IMR-90 (cell line): ENCODE results near the gene F10. TPM values are rescaled to one million over a fixed set of nuclear protein-coding genes. Genes with fewer than 3 reads are reported as not detected.

ENCODE experiments used
- ATAC-seq: fragments of 200-7000 bp; cut with Tn5 transposase; 2 replicates; pipeline ENCODE4 v1.9.1; 2020; ENCODE audit warnings: low read depth, mild to moderate bottlenecking, moderate library complexity
- BruUV-seq: library from RNA; stranded (reverse); fragments of 400-500 nt; replicated peaks from 2 replicates; lab custom pipeline; 2021; lab: Mats Ljungman, UMichigan
- CTCF ChIA-PET: fragments of 300-600 bp; formaldehyde crosslinking; extraction: SDS; loops from one replicate; lab custom pipeline; 2021; ENCODE audit warnings: antibody characterized with exemption; lab: Yijun Ruan, JAX
- POLR2A ChIA-PET: fragments of 300-600 bp; sonication (Branson Sonifier 250); formaldehyde crosslinking; loops from one replicate; lab custom pipeline; 2022; ENCODE audit warnings: antibody characterized with exemption; ENCODE audit not compliant: unreplicated experiment; lab: Charles Lee
- DNase-seq: peaks from one replicate; pipeline ENCODE4 v3.0.0; 2013
- H2AFZ ChIP-seq: replicated peaks from 2 replicates; pipeline ENCODE3; 2013; ENCODE audit warnings: low read length, mild to moderate bottlenecking; ENCODE audit not compliant: poor library complexity
- H2AK5ac ChIP-seq: 2 replicates; pipeline ENCODE4 v1.6.1; 2013; ENCODE audit warnings: low read depth, low read length, inconsistent platforms
- H2AK9ac ChIP-seq: replicated peaks from 2 replicates; pipeline ENCODE3; 2013; ENCODE audit warnings: mild to moderate bottlenecking, low read depth, low read length, moderate library complexity; ENCODE audit not compliant: poor library complexity
- H2BK120ac ChIP-seq: 2 replicates; pipeline ENCODE4 v1.6.1; 2013; ENCODE audit warnings: low read depth, low read length, inconsistent platforms
- H2BK15ac ChIP-seq: 3 replicates; pipeline ENCODE4 v1.6.1; 2013; ENCODE audit warnings: low read depth, low read length, inconsistent platforms
- H2BK20ac ChIP-seq: 2 replicates; pipeline ENCODE4 v1.6.1; 2013; ENCODE audit warnings: low read depth, mild to moderate bottlenecking, inconsistent platforms, low read length, moderate library complexity
- H2BK5ac ChIP-seq: 2 replicates; pipeline ENCODE4 v1.6.1; 2013; ENCODE audit warnings: mild to moderate bottlenecking, low read depth, low read length, inconsistent platforms; ENCODE audit not compliant: poor library complexity, severe bottlenecking
- H3K14ac ChIP-seq: replicated peaks from 2 replicates; pipeline ENCODE4 v1.6.1; 2013; ENCODE audit warnings: low read depth, low read length, inconsistent platforms
- H3K18ac ChIP-seq: 2 replicates; pipeline ENCODE4 v1.6.1; 2013; ENCODE audit warnings: low read depth, low read length, control low read depth
- H3K23ac ChIP-seq: 2 replicates; pipeline ENCODE4 v1.6.1; 2013; ENCODE audit warnings: low read depth, low read length, inconsistent platforms
- H3K27ac ChIP-seq: 2 replicates; pipeline ENCODE4 v1.5.1; 2013; ENCODE audit warnings: mild to moderate bottlenecking, control low read depth, low read length; ENCODE audit not compliant: insufficient read depth
- H3K27me3 ChIP-seq: 2 replicates; pipeline ENCODE4 v1.6.1; 2013; ENCODE audit warnings: low read length; ENCODE audit not compliant: control insufficient read depth, insufficient read depth
- H3K36me3 ChIP-seq: 2 replicates; pipeline ENCODE4 v1.6.1; 2013; ENCODE audit warnings: low read length, mixed read lengths; ENCODE audit not compliant: control insufficient read depth, insufficient read depth
- H3K4ac ChIP-seq: 2 replicates; pipeline ENCODE4 v1.6.1; 2013; ENCODE audit warnings: low read depth, low read length, inconsistent platforms
- H3K4me1 ChIP-seq: 2 replicates; pipeline ENCODE4 v1.6.1; 2013; ENCODE audit warnings: low read length, mixed read lengths; ENCODE audit not compliant: control insufficient read depth, insufficient read depth
- H3K4me2 ChIP-seq: 2 replicates; pipeline ENCODE4 v1.6.1; 2013; ENCODE audit warnings: low read depth, mild to moderate bottlenecking, control low read depth, low read length, moderate library complexity
- H3K4me3 ChIP-seq: 2 replicates; pipeline ENCODE4 v1.5.1; 2013; ENCODE audit warnings: low read depth, mild to moderate bottlenecking, control low read depth, low read length, moderate library complexity; ENCODE audit not compliant: insufficient read depth
- H3K56ac ChIP-seq: 2 replicates; pipeline ENCODE4 v1.6.1; 2013; ENCODE audit warnings: low read length, inconsistent platforms; ENCODE audit not compliant: insufficient read depth; ENCODE audit errors: extremely low read depth
- H3K79me1 ChIP-seq, 2 experiments: 2 replicates each; pipeline ENCODE4 v1.6.1; 2013; ENCODE audit warnings: low read length in 2 of 2, inconsistent platforms in 1 of 2, low read depth in 1 of 2
- H3K9ac ChIP-seq: 2 replicates; pipeline ENCODE4 v1.6.1; 2013; ENCODE audit warnings: low read depth, low read length, control low read depth
- H3K9me1 ChIP-seq: 2 replicates; pipeline ENCODE4 v1.6.1; 2013; ENCODE audit warnings: low read length, inconsistent platforms; ENCODE audit not compliant: insufficient read depth
- H3K9me3 ChIP-seq: 2 replicates; pipeline ENCODE4 v1.6.1; 2013; ENCODE audit warnings: low read length; ENCODE audit not compliant: control insufficient read depth, insufficient read depth
- H4K20me1 ChIP-seq: 2 replicates; pipeline ENCODE4 v1.6.1; 2013; ENCODE audit warnings: low read length, inconsistent platforms; ENCODE audit not compliant: insufficient read depth
- H4K5ac ChIP-seq: 2 replicates; pipeline ENCODE4 v1.6.1; 2013; ENCODE audit warnings: mild to moderate bottlenecking, low read depth, low read length, control low read depth
- H4K8ac ChIP-seq, 2 experiments: 2 replicates each; pipeline ENCODE4 v1.6.1; 2013; ENCODE audit warnings: low read depth in 2 of 2, low read length in 2 of 2, control low read depth in 1 of 2, inconsistent platforms in 1 of 2
- H4K91ac ChIP-seq: 2 replicates; pipeline ENCODE4 v1.6.1; 2013; ENCODE audit warnings: low read depth, low read length, inconsistent platforms; ENCODE audit not compliant: insufficient read depth
- SMC3 ChIP-seq: fragments of 150-350 bp; IDR thresholded peaks from 2 replicates; pipeline ENCODE4 v1.6.1; 2016; ENCODE audit warnings: low read depth, mild to moderate bottlenecking, antibody characterized with exemption, low read length, moderate library complexity
- WGBS, 2 experiments: methylation state at CpG; one replicate each; pipeline versions ENCODE4 v1.1.5 to v1.1.7; 2013; ENCODE audit warnings: missing lambda C conversion rate in 2 of 2; ENCODE audit not compliant: insufficient read length in 1 of 2; ENCODE audit errors: extremely low coverage in 2 of 2; 5-methylcytosine and 5-hydroxymethylcytosine counted together
- dilution Hi-C: fragments of 300-500 bp; cut with HindIII; formaldehyde crosslinking; loops from one replicate; pipeline ENCODE4 v1.14.3; 2018; ENCODE audit warnings: low sequenced_read_pairs; ENCODE audit not compliant: unreplicated experiment
- in situ Hi-C: fragments of 300-500 bp; cut with MboI; formaldehyde crosslinking; loops from 3 replicates; pipeline ENCODE4 v1.14.3; 2019; ENCODE audit warnings: low sequenced_read_pairs, inconsistent platforms, mixed read lengths
- intact Hi-C: fragments of 100-400 bp; cut with micrococcal nuclease; formaldehyde crosslinking; loops from 2 replicates; pipeline ENCODE4 v1.10.0; 2022
- polyA plus RNA-seq, 3 experiments: library from polyadenylated mRNA; depleted of rRNA; stranded (reverse); fragments of >200 nt; gene quantifications; 2 replicates each; pipeline ENCODE4 v1.2.3, GENCODE V29; 2012; ENCODE audit warnings: low replicate concordance in 1 of 3
- total RNA-seq: library from RNA; depleted of rRNA; stranded (reverse); fragments of >200 nt; gene quantifications from 2 replicates; pipeline ENCODE4 v1.2.3, GENCODE V29; 2012

F10 gene
- total and polyA plus RNA-seq, 2 of the 4 experiments (the other 2 are of a cell fraction): 9.1 to 19.5 TPM

- in situ Hi-C loops (no loop called here), dilution Hi-C loops (no loop called here), intact Hi-C loops (no loop called here)
- no peak overlapping the region for H3K14ac ChIP-seq
- no peaks in the 10 kb centered on the region for H3K36me3 ChIP-seq
- CTCF ChIA-PET: interaction anchor here (1.0 kb wide), 1 partner anchor 13 kb away, joined by 4 read pairs; no protein-coding TSS in a partner anchor
- no peak overlapping the region for H3K18ac ChIP-seq
- H3K9me1 ChIP-seq: no peaks in the 10 kb centered on the region; the same call in 1 of the 2 replicates
- no peak overlapping the region for H3K9ac ChIP-seq
- no peak for ATAC-seq
- BruUV-seq: no TSS peak
- H3K23ac ChIP-seq: no peak overlapping the region
- no peaks in the 10 kb centered on the region for H3K79me1 ChIP-seq
- no peak overlapping the region for H4K8ac ChIP-seq
- no peak overlapping the region for H2BK5ac ChIP-seq
- H2BK120ac ChIP-seq: no peak overlapping the region
- no peak overlapping the region for H4K91ac ChIP-seq
- no peak overlapping the region for H2AK9ac ChIP-seq
- H2AK5ac ChIP-seq: no peak overlapping the region
- no peak overlapping the region for H3K4ac ChIP-seq
- 0 out of 2 replicates have a peak, but pooled peaks cover 2% of the 10 kb centered on the region for H3K27me3 ChIP-seq
- H4K20me1 ChIP-seq: no peaks in the 10 kb centered on the region
- POLR2A ChIA-PET: no interaction called here
- H4K5ac ChIP-seq: no peak overlapping the region
- TF ChIP-seq SMC3: no peak
- H3K4me3 ChIP-seq: no peak overlapping the region
- DNase-seq: no peak
- no peaks in the 10 kb centered on the region for H3K4me1 ChIP-seq
- no peak overlapping the region for H3K27ac ChIP-seq
- H2BK20ac ChIP-seq: no peak overlapping the region
- no peak overlapping the region for H2BK15ac ChIP-seq
- 79% methylated on average over 3 of the region's 15 CpGs; no CpG with 5 or more reads in 1 of the 2 experiments for WGBS, 2 experiments
- no peak overlapping the region for H3K56ac ChIP-seq
- H2AFZ ChIP-seq: no peak overlapping the region
- no peaks in the 10 kb centered on the region for H3K9me3 ChIP-seq
- H3K4me2 ChIP-seq: no peak overlapping the region
Measured at GRCh38 chr13:113145911-113146598, 23.5 kb downstream of the F10 start.
